IPS-20b (cell line): Measurements from ENCODE around the gene PCDHGB7.

Experiments
- H3K27ac ChIP-seq: one replicate; pipeline ENCODE4 v1.5.1; 2013; ENCODE audit warnings: low read length
- H3K27me3 ChIP-seq: 2 replicates; pipeline ENCODE4 v1.6.1; 2013; ENCODE audit warnings: mild to moderate bottlenecking, low read length, inconsistent platforms; ENCODE audit not compliant: insufficient read depth
- H3K36me3 ChIP-seq: 2 replicates; pipeline ENCODE4 v1.6.1; 2013; ENCODE audit warnings: low read depth, mild to moderate bottlenecking, inconsistent platforms, low read length, moderate library complexity; ENCODE audit not compliant: insufficient read depth
- H3K4me1 ChIP-seq: 2 replicates; pipeline ENCODE4 v1.6.1; 2013; ENCODE audit warnings: mild to moderate bottlenecking, control low read depth, inconsistent platforms, low read length, moderate library complexity; ENCODE audit not compliant: insufficient read depth
- H3K4me3 ChIP-seq: 2 replicates; pipeline ENCODE4 v1.5.1; 2013; ENCODE audit warnings: mild to moderate bottlenecking, low read length, inconsistent platforms
- H3K9ac ChIP-seq: 2 replicates; pipeline ENCODE4 v1.6.1; 2013; ENCODE audit warnings: low read depth, mild to moderate bottlenecking, inconsistent platforms, low read length, moderate library complexity
- H3K9me3 ChIP-seq: 2 replicates; pipeline ENCODE4 v1.6.1; 2013; ENCODE audit warnings: mild to moderate bottlenecking, low read depth, low read length, inconsistent platforms; ENCODE audit not compliant: insufficient read depth

The PCDHGB7 gene

DNA sequence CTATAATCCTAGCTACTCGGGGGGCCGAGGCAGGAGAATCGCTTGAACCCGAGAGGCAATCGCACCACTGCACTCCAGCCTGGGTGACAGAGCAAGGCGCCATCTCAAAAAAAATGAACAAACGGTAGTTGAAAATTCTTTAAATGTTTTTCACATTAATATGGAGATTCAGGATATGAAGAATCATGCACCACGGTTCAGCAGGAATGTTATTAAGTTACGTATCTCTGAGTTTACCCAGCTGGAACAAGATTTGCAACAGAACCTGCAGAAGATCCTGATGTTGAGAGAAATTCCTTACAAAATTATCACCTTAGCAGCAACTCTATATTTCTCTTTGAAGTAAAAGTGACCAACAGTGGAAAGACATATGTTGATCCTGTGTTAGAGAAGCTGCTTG lies 22.9 kb downstream of the PCDHGB7 start:
- no peaks in the 10 kb centered on the region for H3K4me1 ChIP-seq
- no peak overlapping the region for H3K9ac ChIP-seq
- H3K27me3 ChIP-seq, result no peaks in the 10 kb centered on the region
- no peaks in the 10 kb centered on the region for H3K36me3 ChIP-seq
- no peak overlapping the region for H3K27ac ChIP-seq
- H3K9me3 ChIP-seq, result no peaks in the 10 kb centered on the region; the same call in 1 of the 2 replicates
- H3K4me3 ChIP-seq, result no peak overlapping the region

DNA sequence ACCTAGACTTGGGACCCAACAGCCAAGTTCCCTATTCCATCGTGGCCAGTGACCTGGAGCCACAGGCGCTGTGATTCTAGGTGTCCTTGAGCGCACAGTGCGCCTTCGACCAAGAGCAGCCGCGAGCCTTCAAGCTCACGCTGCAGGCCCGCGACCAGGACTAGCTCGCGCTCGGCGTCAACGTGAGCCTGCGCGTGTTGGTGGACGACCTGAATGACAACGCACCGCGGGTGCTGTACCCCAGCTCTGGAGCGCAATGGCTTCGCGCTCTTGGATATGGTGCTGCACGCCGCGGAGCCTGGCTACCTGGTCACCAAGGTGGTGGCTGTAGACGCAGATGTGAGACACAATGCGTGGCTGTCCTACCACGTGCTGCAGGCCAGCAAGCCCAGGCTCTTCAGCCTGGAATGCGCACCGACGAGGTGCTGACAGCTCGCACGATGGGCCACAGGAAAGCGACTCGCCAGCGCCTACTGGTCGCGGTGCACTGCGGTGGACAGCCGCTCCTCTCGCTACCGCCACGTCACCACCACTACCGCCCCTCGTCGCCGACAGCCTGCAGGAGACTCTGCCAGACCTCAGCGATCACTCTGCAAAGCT lies 24.2 kb downstream of the PCDHGB7 start:
- no peaks in the 10 kb centered on the region for H3K36me3 ChIP-seq
- no peak overlapping the region for H3K9ac ChIP-seq
- no peaks in the 10 kb centered on the region; the same call in 1 of the 2 replicates for H3K9me3 ChIP-seq
- H3K4me3 ChIP-seq, result no peak overlapping the region
- H3K27me3 ChIP-seq, result no peaks in the 10 kb centered on the region
- no peaks in the 10 kb centered on the region for H3K4me1 ChIP-seq
- H3K27ac ChIP-seq, result no peak overlapping the region

DNA sequence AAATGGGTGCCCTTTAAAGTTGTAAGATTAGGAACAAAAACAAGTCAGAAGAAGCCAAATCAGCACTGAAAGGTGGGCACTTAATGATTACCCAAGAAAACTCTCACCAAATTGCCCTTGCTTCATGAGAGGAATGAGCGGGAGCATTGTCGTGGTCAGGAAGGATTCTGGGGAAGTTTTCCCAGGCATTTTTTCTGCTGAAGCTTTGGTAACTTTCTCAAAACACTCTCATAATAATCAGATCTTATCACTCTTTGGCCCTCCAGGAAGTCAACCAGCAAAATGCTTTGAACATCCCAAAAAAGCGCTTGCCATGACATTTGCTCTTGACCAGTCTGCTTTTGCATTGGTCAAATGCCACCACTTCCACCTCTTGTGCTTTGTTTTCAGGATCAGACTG lies 47.9 kb downstream of the PCDHGB7 start:
- no peak overlapping the region for H3K27ac ChIP-seq
- no peak overlapping the region for H3K4me3 ChIP-seq
- H3K27me3 ChIP-seq, result no peaks in the 10 kb centered on the region
- H3K9me3 ChIP-seq, result no peaks in the 10 kb centered on the region
- H3K4me1 ChIP-seq, result no peaks in the 10 kb centered on the region
- H3K36me3 ChIP-seq, result no peaks in the 10 kb centered on the region
- no peak overlapping the region for H3K9ac ChIP-seq
